Duodenal mucosa (tissue), 2 donors: ENCODE data around the gene ZNF771.

Experiments used
- H3K27ac ChIP-seq: one replicate; pipeline ENCODE4 v1.7.0; 2013; ENCODE audit warnings: low read depth, low read length
- H3K27me3 ChIP-seq, 2 donors: one replicate each; pipeline ENCODE4 v1.7.0; 2013; ENCODE audit warnings: low read length in 2 of 2, control low read depth in 1 of 2; ENCODE audit not compliant: insufficient read depth in 2 of 2, control insufficient read depth in 1 of 2
- H3K36me3 ChIP-seq, 2 donors: one replicate each; pipeline ENCODE4 v1.7.0; 2013; ENCODE audit warnings: low read length in 2 of 2, control low read depth in 1 of 2; ENCODE audit not compliant: insufficient read depth in 2 of 2, control insufficient read depth in 1 of 2
- H3K4me1 ChIP-seq, 2 donors: one replicate each; pipeline ENCODE4 v1.7.0; 2013; ENCODE audit warnings: low read length in 2 of 2, control low read depth in 1 of 2; ENCODE audit not compliant: insufficient read depth in 2 of 2, control insufficient read depth in 1 of 2
- H3K4me3 ChIP-seq, 2 donors: one replicate each; pipeline ENCODE4 v1.7.0; 2013; ENCODE audit warnings: low read length in 2 of 2, low read depth in 1 of 2
- H3K9ac ChIP-seq, 2 donors: one replicate each; pipeline ENCODE4 v1.7.0; 2013; ENCODE audit warnings: low read length in 2 of 2, low read depth in 1 of 2
- H3K9me3 ChIP-seq, 2 donors: one replicate each; pipeline ENCODE4 v1.7.0; 2013; ENCODE audit warnings: low read length in 2 of 2, control low read depth in 1 of 2; ENCODE audit not compliant: control insufficient read depth in 1 of 2

Gene ZNF771

DNA sequence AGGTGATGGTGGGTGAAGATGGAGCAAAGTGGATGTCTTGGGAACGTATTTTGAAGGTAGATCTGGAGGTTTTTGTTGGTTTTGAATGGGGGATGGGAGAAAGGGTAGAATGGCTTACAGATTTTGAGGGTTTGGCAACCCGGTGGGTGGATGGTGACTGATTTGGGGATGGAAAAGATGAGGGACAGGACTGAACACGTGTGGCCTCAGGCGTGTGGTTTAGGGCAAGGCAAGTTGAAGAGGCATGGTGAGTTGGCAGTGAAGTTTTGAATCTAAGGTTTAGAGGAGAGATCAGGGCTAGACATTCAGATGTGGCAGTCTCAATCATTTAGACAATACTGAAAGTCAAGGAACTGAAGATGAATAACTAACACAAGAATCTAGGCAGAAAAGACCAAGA is 27.4 kb downstream of the ZNF771 start:
- no peak overlapping the region for H3K27ac ChIP-seq
- no peaks in the 10 kb centered on the region for H3K9me3 ChIP-seq
- peaks cover 7% of the 10 kb centered on the region in 2 donors for H3K4me1 ChIP-seq
- no peak overlapping the region for H3K4me3 ChIP-seq
- H3K36me3 ChIP-seq: no peaks in the 10 kb centered on the region
- no peak overlapping the region for H3K9ac ChIP-seq
- H3K27me3 ChIP-seq: no peaks in the 10 kb centered on the region

DNA sequence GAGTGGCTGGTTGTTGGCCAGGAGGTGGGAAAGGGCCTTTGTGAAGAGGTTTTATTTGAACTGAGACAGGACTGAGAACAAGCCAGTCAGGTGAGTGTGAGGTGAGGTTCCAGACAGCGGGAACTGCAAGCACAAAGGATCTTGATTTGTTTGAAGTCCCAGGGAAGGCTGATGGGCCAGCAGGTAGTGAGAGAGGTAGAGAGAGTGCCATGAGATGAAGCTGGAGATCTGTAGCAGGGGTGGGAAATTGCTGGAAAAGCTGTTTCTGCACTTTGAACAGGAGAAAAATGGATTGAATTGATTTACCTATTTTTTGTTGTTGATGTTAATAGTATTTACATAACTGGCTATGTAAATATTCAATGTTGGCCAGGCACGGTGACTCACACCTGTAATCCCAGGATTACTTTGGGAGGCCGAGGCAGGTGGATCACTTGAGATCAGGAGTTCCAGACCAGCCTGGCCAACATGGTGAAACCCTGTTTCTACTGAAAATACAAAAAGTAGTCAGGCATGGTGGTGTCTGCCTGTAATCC is 30.2 kb downstream of the ZNF771 start:
- no peaks in the 10 kb centered on the region for H3K27me3 ChIP-seq
- no peak overlapping the region for H3K9ac ChIP-seq
- no peak overlapping the region for H3K4me3 ChIP-seq
- H3K9me3 ChIP-seq: no peaks in the 10 kb centered on the region
- H3K4me1 ChIP-seq: no peaks in the 10 kb centered on the region
- H3K27ac ChIP-seq: no peak overlapping the region
- no peaks in the 10 kb centered on the region for H3K36me3 ChIP-seq

DNA sequence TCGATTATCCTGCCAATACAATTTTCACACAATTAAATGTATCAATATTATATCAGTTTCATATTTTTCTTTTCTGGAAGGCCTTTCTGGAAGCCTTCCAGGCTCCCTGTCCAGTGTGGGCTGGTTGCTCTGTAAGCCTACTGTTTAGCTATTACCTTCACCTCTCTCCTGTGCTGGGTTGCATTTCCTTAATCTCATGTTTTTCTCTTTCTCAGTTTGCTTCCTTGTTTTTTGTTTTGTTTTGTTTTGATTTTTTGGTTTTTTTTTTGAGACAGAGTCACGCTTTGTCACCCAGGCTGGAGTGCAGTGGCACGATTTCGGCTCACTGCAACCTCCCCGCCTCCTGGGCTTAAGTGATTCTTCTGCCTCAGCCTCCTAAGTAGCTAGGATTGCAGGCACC is 31.4 kb downstream of the ZNF771 start:
- no peaks in the 10 kb centered on the region for H3K27me3 ChIP-seq
- H3K36me3 ChIP-seq: no peaks in the 10 kb centered on the region
- no peaks in the 10 kb centered on the region for H3K9me3 ChIP-seq
- peaks cover 0 to 7% of the 10 kb centered on the region in 2 donors for H3K4me1 ChIP-seq
- no peak overlapping the region for H3K27ac ChIP-seq
- H3K9ac ChIP-seq: no peak overlapping the region
- H3K4me3 ChIP-seq: no peak overlapping the region

DNA sequence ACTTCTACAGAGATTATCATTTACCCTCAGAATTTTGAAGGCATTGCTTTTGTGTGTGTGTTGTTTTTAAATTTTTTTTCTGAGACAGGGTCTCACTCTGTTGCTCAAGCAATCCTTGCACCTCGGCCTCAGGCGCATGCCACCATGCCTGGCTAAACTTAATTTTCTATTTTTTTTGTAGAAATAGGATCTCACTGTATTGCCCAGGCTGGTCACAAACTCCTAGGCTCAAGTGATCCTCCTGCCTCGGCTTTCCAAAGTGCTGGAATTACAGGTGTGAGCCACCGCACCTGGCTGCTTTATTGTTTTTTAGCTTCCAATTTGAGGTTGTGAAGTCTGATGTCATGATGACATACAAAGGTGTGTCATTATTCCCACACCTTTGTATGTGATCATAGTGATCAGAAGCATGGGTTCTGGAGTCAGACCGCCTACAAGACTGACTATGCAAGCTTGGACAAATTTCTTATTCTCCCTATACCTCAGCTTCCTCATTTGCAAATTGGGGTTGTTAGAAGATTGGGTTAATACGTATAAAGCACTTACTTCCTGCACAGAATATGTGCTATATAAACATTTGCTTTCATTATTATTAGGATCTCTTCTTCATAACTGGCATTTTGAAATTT is 32.4 kb downstream of the ZNF771 start:
- peaks cover 10 to 16% of the 10 kb centered on the region in 2 donors for H3K4me1 ChIP-seq
- H3K9ac ChIP-seq: no peak overlapping the region
- no peak overlapping the region for H3K27ac ChIP-seq
- H3K36me3 ChIP-seq: peaks cover 0 to 4% of the 10 kb centered on the region in 2 donors
- H3K27me3 ChIP-seq: no peaks in the 10 kb centered on the region
- H3K9me3 ChIP-seq: no peaks in the 10 kb centered on the region
- no peak overlapping the region for H3K4me3 ChIP-seq

DNA sequence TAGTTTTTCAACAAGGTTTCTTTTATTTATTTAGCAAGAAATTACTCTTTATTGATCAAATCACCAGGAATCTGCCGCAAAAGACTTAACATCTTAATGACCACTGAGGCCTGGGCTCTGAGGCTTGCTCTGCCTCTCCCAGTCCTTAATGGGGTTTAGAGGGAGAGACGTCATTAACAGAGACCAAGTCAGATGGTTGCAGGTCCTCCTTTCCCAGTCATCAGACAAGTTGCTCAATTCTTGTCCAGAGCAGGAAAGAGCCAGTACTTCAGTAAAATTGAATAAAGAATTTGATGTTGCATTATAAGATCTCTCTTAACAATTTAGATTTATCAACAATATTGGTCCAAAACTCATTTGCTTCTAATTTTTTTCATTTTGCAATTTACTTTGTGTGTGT is 36.2 kb downstream of the ZNF771 start:
- no peaks in the 10 kb centered on the region for H3K9me3 ChIP-seq
- peaks cover 0 to 4% of the 10 kb centered on the region in 2 donors for H3K36me3 ChIP-seq
- peaks cover 34% of the 10 kb centered on the region in 2 donors for H3K4me1 ChIP-seq
- H3K9ac ChIP-seq: peak overlapping the region in 1 of 2 donors; percentile 20
- H3K4me3 ChIP-seq: peak overlapping the region; percentile 87 to 96
- no peaks in the 10 kb centered on the region for H3K27me3 ChIP-seq
- H3K27ac ChIP-seq: no peak overlapping the region

DNA sequence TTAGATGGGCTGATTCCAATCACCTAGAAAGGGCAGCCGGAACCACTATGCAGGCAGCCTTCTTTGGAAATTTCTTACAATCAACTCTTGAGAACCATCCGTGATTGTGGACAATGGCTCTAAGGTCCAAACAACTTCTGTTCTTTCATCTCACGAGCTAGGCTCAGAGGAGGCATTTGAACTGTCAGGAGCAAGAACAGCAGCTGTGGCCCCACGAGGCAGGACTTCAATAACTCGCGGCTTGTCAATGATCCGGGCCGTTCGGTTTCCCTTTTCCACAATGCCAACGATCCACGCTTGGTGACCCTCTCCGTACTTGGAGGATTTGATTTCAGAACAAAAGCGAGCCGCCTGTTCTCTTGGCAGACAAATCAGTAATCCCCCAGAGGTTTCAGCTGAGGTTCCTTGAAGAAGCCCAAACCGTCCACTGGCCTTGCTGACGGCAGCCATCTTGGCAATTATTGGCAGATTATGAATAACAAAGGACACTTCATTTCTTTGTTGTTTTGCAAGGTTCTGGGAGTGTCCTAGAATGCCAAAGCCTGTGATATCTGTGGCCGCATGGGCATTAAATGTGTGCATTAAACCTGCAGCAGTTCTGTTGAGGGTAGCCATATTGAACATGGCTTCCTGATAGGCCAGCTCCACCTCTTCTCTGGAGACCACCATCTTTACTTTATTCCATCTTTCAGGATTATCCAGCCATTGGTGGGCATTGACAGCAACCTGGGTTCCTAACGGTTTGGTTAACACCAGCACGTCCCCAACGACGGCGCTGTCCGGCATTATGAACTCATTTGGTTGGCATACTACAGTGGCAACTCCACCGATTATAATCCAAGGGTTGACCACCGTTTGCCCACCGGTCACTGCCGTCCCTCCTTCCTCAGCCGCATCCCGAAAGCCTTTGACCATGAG is 37.1 kb downstream of the ZNF771 start:
- Histone ChIP-seq H3K9me3 (no peaks in the 10 kb centered on the region), H3K36me3 (peaks cover 0 to 4% of the 10 kb centered on the region in 2 donors), H3K4me1 (peaks cover 34 to 38% of the 10 kb centered on the region in 2 donors), H3K27ac (peak overlapping the region; percentile 88), H3K4me3 (peak overlapping the region; percentile 87 to 96), H3K27me3 (no peaks in the 10 kb centered on the region), H3K9ac (peak overlapping the region; percentile 90 to 93)

DNA sequence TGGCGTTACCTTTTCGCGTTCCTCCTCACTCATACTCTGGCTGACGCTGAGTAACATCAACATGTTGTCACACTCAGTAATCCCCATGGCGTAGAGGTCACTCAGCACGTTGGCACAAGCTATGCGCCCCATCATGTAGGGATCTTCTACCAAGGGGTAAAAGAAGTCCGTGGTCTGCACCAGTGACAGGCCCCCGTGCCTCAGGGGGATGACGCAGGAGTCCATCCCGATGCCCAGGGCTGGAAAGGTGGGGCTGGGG is 37.7 kb downstream of the ZNF771 start:
- Histone ChIP-seq H3K27ac (peak overlapping the region; percentile 88), H3K4me3 (peak overlapping the region; percentile 87 to 96), H3K9me3 (no peaks in the 10 kb centered on the region), H3K27me3 (no peaks in the 10 kb centered on the region), H3K4me1 (peaks cover 34 to 38% of the 10 kb centered on the region in 2 donors), H3K36me3 (peaks cover 0 to 4% of the 10 kb centered on the region in 2 donors), H3K9ac (peak overlapping the region; percentile 90 to 93)

DNA sequence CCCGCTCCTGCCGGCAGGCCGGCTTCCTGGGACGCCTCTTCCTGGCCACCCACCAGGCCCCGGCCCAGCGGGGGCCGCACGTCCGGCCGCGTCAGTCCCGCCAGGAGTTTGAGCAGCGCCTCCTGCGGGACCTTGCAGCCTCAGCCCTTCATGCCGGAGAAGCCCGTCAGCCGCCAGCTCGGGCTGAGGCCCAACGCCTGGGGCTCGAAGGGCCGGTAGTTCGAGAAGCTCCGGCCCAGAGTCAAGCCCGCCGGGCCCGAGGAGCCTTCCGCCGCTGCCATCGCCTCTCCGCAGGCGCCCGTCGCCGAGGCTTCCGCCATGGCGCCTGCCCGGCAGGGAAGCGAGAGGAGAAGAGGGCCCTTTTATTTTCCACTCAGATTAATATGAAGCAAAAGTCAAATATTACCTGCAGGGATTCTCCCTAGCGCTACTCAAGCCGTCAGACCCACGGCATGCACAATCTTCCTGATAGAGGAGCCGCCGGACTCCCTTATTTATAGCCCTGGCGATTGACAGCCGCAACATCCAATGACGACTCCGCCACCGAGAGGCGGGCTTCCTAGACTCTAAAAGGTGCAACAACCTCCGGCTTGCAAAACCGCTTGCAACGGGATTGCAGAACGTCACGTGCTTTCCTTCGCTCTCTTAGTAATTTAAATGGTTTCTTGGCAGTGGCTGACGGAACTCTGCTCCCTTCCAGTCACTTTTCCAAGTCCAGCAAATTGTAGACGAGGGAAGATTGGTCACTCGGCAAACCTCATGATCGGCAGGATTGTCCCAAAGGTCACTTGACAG is 38.2 kb downstream of the ZNF771 start, which contains the start of gene SEPHS2:
SEPHS2 (minus strand) TSS at position 467 of the 795 bp plus-strand sequence; CDS start at position 320, 147 bp downstream.
- peaks cover 0 to 4% of the 10 kb centered on the region in 2 donors for H3K36me3 ChIP-seq
- no peaks in the 10 kb centered on the region for H3K27me3 ChIP-seq
- no peaks in the 10 kb centered on the region for H3K9me3 ChIP-seq
- H3K9ac ChIP-seq: peak within 1 kb of the TSS; percentile 90 to 93
- peaks cover 37 to 38% of the 10 kb centered on the region in 2 donors for H3K4me1 ChIP-seq
- peak within 1 kb of the TSS; percentile 87 to 96 for H3K4me3 ChIP-seq
- peak within 1 kb of the TSS; percentile 88 for H3K27ac ChIP-seq

DNA sequence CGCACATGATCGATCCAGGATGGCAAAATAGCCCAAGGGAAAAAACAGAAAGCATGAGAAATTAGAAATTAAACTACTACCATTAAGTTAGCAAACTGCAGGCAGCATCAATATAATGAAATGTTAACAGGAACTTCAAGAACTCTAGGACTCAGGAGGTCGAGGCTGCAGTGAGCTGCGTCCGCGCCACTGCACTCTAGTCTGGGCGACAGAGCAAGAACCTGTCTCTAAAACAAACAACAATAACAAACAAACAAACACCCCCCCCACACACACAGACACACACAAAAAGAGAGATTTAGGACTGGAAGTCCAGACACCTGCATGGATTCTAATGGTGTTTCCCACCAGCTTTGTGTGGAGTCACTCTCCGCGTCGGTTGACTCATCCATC is 38.8 kb downstream of the ZNF771 start:
- H3K27me3 ChIP-seq: no peaks in the 10 kb centered on the region
- H3K9ac ChIP-seq: peak overlapping the region; percentile 90 to 93
- peaks cover 0 to 4% of the 10 kb centered on the region in 2 donors for H3K36me3 ChIP-seq
- peak overlapping the region; percentile 87 to 96 for H3K4me3 ChIP-seq
- peaks cover 38 to 42% of the 10 kb centered on the region in 2 donors for H3K4me1 ChIP-seq
- no peaks in the 10 kb centered on the region for H3K9me3 ChIP-seq
- peak overlapping the region; percentile 88 for H3K27ac ChIP-seq
